Measurements from ENCODE around the gene HNF1B. TPM values are rescaled to one million over a fixed set of nuclear protein-coding genes. Genes with fewer than 3 reads are reported as not detected.

HNF1B gene
- total RNA-seq, 2 experiments from 2014 or later: 0.86 to 1.1 TPM

GRCh38 chr17:37678036-37678435, 66.8 kb downstream of the HNF1B start:
- POLR2A ChIA-PET: no interaction called here
- CTCF ChIA-PET: no interaction called here

DNA sequence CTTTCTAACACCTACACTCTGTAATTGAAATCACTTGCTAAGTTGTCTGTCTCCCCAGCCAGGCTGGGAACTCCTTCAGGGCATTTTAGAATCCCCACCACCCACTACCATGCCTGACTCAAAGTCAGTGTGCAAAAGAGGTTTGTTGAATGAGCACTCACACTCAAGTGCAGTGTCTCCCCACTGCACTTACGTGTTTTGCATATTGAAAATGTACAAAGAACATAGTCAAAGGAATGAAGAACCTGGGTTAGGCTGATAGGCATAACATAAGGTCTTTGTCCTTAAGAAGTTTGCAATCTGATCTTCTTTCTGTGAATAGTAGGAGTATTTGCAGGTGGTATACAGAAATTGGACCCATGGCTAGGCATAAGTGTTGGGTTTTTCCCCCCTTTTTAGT, 67.8 kb downstream of the HNF1B start:
- POLR2A ChIA-PET: no interaction called here
- CTCF ChIA-PET: no interaction called here

- ChIA-PET POLR2A (no interaction called here), CTCF (no interaction called here)
These were observed 68.5 kb downstream of the HNF1B start for GRCh38 chr17:37676115-37676925.

- POLR2A ChIA-PET: no interaction called here
- CTCF ChIA-PET: no interaction called here
These were observed 70.3 kb downstream of the HNF1B start for GRCh38 chr17:37674511-37674910.

- POLR2A ChIA-PET: no interaction called here
- CTCF ChIA-PET: no interaction called here
These were observed 71.5 kb downstream of the HNF1B start for GRCh38 chr17:37673386-37673785.

DNA sequence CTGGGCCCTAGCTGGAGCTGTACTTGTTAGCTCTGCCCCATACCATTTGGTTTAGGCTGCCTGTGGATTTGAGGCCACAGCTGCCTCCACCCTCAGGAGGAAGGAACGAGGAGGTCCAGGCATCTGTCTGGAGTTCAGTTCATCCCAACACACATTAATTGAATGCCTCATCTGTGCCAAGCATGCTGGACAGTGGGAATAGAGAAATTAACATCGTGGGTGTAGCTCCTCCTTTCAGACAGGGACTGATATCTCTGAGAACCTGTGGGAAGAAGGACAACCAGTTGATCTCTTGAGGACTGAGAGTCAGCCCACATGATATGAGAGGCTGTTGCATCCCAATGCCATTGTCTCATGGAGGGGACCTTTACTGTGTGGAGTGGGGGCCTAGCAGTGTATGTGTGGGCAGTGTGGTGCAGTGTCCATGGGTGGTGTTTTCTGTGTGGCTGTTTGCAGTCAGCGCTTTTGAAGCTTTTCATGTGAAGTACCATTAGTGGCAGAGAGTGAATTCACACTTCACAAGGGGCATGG, 72.2 kb downstream of the HNF1B start:
- ChIA-PET POLR2A (no interaction called here), CTCF (no interaction called here)

DNA sequence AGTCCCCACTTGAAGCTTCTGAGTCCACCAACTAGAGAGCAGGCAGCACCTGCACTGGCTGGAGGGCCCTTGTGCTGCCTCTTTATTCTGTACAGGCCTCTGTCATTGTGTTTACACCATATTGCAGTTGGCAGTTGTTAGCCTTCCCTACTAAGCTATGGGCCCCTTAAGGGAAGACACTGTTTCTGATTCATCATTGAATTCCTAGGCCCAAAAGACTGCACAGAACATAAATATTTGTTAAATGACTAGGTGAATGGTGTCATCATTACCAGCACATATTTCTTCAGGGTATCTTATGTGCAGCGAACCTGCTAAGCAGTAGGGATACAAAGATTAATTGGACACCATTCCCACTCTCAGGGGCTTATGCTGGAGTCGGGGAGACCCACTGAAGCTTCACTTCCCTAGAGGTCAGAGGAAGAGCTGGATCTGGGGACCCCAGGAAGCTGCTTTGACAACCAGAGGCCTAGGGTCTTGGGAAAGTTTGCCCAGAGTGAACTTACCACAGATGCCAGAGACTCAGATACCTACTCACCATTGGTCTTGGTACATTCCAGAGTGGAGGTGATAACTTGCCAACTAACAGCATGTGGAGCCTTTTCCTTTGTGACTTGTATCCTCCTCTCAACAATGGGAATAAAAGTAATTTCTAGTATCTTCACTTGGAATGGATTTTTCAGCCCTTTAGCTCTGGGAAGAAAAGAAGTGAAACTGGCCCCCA, 72.9 kb downstream of the HNF1B start:
- ChIA-PET POLR2A (no interaction called here), CTCF (no interaction called here)

DNA sequence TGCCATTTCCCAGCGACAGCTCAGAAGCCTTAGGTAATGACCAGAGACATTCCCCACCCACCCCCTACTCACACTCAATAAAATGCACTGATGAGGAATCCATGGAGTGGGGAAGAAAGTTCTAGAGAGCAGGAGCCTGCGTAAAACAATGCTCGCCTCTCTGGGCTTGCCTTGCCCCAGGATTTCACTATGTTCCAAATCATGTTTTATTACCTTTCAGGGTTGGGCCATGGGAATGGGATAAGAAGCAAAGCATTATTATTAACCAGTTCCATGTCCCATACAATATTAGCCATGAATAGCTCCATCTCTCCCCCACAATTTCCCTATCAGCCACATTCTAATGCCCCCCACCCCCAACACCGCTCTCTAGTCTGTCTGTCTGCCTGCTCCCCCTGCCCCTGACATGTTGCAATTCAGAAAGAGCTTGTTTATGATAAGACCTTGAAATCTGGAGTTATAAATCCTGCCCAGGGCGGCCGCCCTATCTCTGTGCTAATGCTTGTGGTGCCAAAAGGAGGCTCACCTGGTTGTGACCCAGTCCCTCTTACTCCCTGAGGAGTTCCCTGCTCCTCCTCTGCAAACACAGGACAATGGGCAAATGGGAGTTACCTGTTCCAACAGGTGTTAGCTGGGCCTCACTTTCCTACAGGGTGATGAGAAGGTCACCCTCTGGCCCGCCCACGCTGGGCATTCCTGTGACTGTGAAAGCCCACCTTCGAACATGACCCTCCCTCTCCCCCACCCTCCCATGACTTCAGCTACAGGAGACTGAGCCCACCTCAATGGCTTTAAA, 73.6 kb downstream of the HNF1B start:
- POLR2A ChIA-PET: no interaction called here
- CTCF ChIA-PET: no interaction called here

DNA sequence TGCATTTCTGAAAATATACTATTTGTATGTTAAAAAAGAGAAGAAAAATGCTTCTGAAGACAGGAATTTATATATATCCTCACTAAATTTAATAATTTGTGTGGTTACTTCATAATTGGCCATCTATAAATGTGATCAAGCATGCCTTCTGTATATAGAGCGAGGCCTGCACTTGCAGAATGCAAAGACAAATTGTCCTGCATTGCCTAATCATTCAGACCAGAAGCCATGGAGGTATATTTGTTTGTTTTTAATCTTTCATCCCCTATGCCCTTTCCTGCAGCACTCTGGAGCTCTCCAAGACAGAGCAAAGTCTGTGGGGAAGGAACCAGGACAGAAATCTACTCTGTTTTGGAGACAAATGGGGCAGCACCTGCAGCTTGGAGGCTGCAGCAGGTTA, 77.8 kb downstream of the HNF1B start:
- ChIA-PET CTCF (no interaction called here), POLR2A (no interaction called here)

GRCh38 chr17:37664214-37664613, 80.6 kb downstream of the HNF1B start:
- POLR2A ChIA-PET: no interaction called here

DNA sequence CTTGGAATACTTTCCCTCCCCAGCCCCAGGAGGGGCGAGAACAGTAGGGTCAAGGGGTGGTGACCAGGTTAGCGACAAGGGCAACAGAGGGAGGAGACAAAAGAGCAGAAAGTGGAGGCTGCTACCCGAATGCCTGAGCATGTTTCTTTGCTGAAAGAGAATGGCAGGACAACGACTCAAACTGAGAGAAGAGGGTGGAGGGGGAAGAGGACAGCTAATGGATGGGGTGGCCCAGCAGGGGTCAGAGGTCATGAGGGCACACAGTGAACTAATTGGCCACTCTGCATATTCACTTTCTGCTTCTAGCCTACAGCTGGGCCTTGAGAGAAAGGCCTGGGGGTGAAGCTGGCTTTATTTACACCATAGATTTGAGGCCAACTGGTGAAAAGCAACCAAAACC, 82.5 kb downstream of the HNF1B start:
- CTCF ChIA-PET: no interaction called here
- POLR2A ChIA-PET: no interaction called here

More at GRCh38 chr17:37664214-37664613, 80.6 kb downstream of the HNF1B start:
- CTCF ChIA-PET: interaction anchor here (0.6 kb wide), 1 partner anchor 960 kb away, joined by 4 read pairs; no protein-coding TSS in a partner anchor

DNA sequence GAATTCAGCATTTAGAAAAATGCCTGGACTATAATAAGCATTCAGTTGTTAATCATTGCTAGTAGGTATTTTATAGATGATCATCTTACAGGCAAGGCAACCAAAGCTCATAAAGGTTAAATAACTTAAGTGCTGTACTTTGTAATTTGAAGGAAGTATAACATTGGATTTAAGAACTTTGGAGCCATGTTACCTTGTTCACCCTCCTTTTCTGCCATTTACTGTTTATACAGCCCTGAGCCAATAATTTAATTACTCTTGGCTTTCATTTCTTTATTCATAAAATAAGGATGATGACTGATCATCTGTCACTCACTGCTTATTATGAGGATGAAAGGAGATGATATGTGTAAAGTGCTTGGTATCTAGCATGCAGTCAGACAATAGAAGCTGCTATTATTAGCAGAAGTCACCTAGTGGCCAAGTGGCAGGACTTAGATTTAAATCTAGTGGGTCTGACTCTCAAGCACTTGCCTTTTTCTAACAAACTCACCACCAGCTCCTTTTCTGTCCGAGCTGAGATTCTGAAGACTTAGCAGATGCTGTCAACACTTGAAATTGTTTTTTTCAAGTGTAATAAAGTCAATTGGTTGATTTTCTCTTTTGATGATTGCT, 83.4 kb downstream of the HNF1B start:
- POLR2A ChIA-PET: no interaction called here
- CTCF ChIA-PET: no interaction called here

DNA sequence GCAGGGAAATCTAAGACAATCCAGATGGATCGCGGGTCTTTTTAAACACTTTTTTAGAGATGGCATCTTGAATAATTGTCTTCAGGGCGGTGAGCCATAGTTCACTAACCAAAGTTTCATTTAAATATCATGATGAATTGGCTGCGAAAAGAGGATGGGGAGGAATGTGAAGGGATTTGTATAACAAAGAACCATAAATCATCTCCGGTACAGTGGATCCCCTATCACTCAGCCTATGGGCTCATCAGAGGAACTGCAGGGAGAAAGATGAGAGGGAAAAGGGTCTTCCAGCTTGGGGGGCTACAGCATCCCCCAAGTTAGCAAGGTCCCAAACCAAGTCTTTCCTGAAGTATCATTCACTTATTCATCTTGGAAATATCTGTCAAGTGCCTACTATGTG, 84.9 kb downstream of the HNF1B start:
- CTCF ChIA-PET: interaction anchor here (1.0 kb wide), 1 partner anchor 25 kb away, joined by 4 read pairs; no protein-coding TSS in a partner anchor
- POLR2A ChIA-PET: no interaction called here

DNA sequence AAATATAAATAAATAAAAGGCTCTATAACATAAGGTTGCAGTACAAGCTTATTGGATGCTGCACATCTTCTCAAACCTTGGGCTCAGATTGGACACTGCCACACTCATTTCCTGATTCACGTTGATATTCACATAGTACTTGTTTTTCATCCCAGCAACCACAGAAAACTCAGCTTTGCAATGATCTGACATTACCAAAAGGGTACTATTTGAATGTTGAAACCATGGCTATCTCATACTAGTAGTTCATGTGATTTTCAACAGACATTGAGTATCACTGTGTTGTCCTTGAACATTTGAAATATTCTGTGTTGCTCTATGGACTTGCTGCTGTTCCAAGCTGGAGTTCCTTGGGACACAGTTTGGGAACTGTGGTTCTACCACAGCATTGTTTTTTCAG, 87.7 kb downstream of the HNF1B start:
- ChIA-PET POLR2A (no interaction called here), CTCF (no interaction called here)

DNA sequence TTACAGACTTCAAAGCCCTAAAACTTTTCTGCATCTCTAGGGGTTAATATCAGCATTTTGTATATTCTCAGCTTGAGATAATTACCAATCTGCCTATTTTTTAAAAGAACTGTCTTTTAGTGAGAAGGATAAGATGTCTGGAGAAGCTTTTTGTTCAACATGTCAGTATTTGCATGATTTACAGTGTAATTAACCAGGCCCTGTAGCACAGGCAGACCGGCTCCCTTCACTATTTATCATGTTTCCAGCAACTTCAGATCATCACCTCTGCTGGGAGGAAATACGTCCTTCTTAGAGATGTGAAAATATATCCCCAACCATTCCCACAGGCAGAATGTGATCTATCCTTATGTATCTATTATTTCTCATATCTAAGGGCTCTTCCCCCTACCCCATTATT, 93.0 kb downstream of the HNF1B start:
- ChIA-PET POLR2A (no interaction called here), CTCF (no interaction called here)

DNA sequence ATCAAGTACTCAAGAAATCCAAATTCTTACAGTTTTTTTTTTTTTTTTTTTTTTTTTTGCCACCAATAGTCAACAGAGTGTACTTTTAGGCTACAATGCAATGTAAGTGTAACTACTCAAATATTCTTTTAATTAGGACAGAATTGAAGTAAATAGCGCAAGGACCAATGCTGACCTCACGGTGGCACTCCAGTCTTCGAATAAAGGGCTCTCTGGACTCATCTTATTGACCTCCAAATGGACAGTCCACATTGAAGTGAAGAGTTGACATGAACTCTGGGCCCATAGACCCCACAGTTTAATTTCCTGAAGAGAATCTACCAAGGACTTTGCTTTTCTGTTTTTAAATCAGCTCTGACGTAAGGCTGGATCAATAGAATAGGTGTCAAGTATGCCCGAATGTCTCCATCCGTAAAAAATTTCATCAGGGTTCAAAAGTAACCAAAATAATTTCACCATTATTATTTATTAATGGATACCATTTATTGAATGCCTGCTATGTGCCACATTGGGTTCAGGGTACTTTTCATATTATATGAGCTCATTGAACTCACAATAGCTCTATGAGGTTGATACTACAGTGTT, 94.3 kb downstream of the HNF1B start:
- ChIA-PET POLR2A (no interaction called here), CTCF (interaction anchor here (0.6 to 1.4 kb wide), 4 partner anchors 14 to 968 kb away, joined by 3 to 6 read pairs (median 4); no protein-coding TSS in a partner anchor)

GRCh38 chr17:37648555-37648954, 96.3 kb downstream of the HNF1B start:
- ChIA-PET CTCF (no interaction called here), POLR2A (no interaction called here)

- ChIA-PET POLR2A (no interaction called here), CTCF (no interaction called here)
These were observed 97.0 kb downstream of the HNF1B start for GRCh38 chr17:37647856-37648255.

DNA sequence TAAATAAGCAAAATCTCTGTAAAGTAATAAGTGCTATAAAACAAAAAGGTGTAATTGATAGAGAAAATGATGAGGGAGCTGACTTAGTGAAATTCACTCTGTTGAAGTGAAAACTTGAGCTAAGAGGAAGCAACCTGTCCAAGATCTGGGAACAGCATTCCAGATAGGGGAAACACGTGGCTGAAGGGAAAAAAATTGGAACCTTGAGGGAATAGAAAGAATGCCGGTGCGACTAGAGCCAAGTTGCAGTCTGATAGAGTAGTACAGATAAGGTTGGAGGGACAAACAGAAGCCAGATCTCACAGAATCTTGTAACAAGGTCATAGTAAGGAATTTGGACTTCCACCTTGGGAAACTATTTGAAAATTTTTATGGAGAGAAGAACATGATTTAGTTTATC, 101.0 kb downstream of the HNF1B start:
- CTCF ChIA-PET: interaction anchor here (0.9 kb wide), 1 partner anchor 15 kb away, joined by 3 read pairs; no protein-coding TSS in a partner anchor
- POLR2A ChIA-PET: no interaction called here

Measured in activated CD8-positive, alpha-beta memory T cell treated with anti-CD3 and anti-CD28 coated beads for 36 hours (primary cell).